Hematopoietic multipotent progenitor cell treated with erythropoietin and hydrocortisone succinate and interleukin-3 and kit ligand, for 15 days (in vitro differentiated cells): ENCODE results near the gene LONP2.
"Not testable (repeated sequence)": the region's sequence is repeated elsewhere in the genome, so short reads cannot be mapped to it uniquely, and the experiment has no call there.

Source experiments
- DNase-seq: peaks from one replicate; pipeline ENCODE4 v3.0.0-alpha.2; 2015; ENCODE audit warnings: low spot score

Gene LONP2

GRCh38 chr16:48335961-48336360 is 91.9 kb downstream of the LONP2 start:
- no peak for DNase-seq

GRCh38 chr16:48340054-48340453 is 96.0 kb downstream of the LONP2 start:
- DNase-seq: no peak

GRCh38 chr16:48342591-48342990 is 98.5 kb downstream of the LONP2 start:
- no peak for DNase-seq

- DNase-seq: no peak
These were observed 103.2 kb downstream of the LONP2 start for GRCh38 chr16:48347191-48347865.

- no peak for DNase-seq
These were observed 103.9 kb downstream of the LONP2 start for GRCh38 chr16:48347980-48348379.

- no peak for DNase-seq
These were observed 106.6 kb downstream of the LONP2 start for GRCh38 chr16:48350736-48351135.

- no peak for DNase-seq
These were observed 108.7 kb downstream of the LONP2 start for GRCh38 chr16:48352648-48353390.

GRCh38 chr16:48353565-48354163 is 109.6 kb downstream of the LONP2 start:
- peak; percentile 79 for DNase-seq

- not testable (repeated sequence) for DNase-seq
These were observed 110.3 kb downstream of the LONP2 start for GRCh38 chr16:48354385-48354784.

GRCh38 chr16:48354877-48355855 is 111.1 kb downstream of the LONP2 start:
- no peak for DNase-seq

GRCh38 chr16:48356633-48357376 is 112.7 kb downstream of the LONP2 start:
- no peak for DNase-seq

- DNase-seq: no peak
These were observed 114.3 kb downstream of the LONP2 start for GRCh38 chr16:48358419-48358818.

- DNase-seq: no peak
These were observed 115.9 kb downstream of the LONP2 start for GRCh38 chr16:48359983-48360382.

- DNase-seq: no peak
These were observed 116.9 kb downstream of the LONP2 start for GRCh38 chr16:48361012-48361411.

- no peak for DNase-seq
These were observed 117.5 kb downstream of the LONP2 start for GRCh38 chr16:48361540-48362144.

GRCh38 chr16:48365025-48365600 is 121.0 kb downstream of the LONP2 start:
- DNase-seq: no peak

- DNase-seq: peak; percentile 85
These were observed 121.6 kb downstream of the LONP2 start for GRCh38 chr16:48365601-48366164.

- DNase-seq: peak; percentile 70
These were observed 122.3 kb downstream of the LONP2 start for GRCh38 chr16:48366165-48367093.

GRCh38 chr16:48367441-48368049 is 123.4 kb downstream of the LONP2 start:
- peak; percentile 27 for DNase-seq
